A549 (cell line): ENCODE results near the gene CHD1L. TPM values are rescaled to one million over a fixed set of nuclear protein-coding genes. Genes with fewer than 3 reads are reported as not detected.

Experiments
- ATAC-seq, 2 experiments: fragments of 200-7000 bp in 1 of 2; fragments of >200 bp in 1 of 2; cut with Nextera tagmentation in 1 of 2; cut with Tn5 transposase in 1 of 2; 3 replicates each; pipeline versions ENCODE4 v1.8.0 to v1.9.1; 2018 to 2020; ENCODE audit warnings: mild to moderate bottlenecking in 1 of 2, moderate library complexity in 1 of 2
- CTCF ChIA-PET: fragments of 300-600 bp; sonication (Branson Sonifier 250); formaldehyde crosslinking; extraction: SDS; loops from one replicate; lab custom pipeline; 2021; ENCODE audit warnings: antibody characterized with exemption, inconsistent platforms; lab: Yijun Ruan, JAX
- POLR2A ChIA-PET: fragments of 350-600 bp; formaldehyde crosslinking; extraction: SDS; loops from one replicate; lab custom pipeline; 2021; ENCODE audit warnings: antibody characterized with exemption, inconsistent platforms; lab: Yijun Ruan, JAX
- DNase-seq, 2 experiments: peaks; one replicate each; pipeline versions ENCODE4 v3.0.0 to v3.0.0-alpha.2; 2011 to 2016; ENCODE audit warnings: low read depth in 1 of 2, low spot score in 1 of 2
- FAIRE-seq: peaks from 2 replicates; lab custom pipeline; 2011; peaks lifted over from hg19 to GRCh38; lab: Jason Lieb, UNC
- H3K27ac ChIP-seq, 2 experiments: fragments of >200 bp; sonication (Bioruptor Twin); formaldehyde crosslinking; 3 replicates each; pipeline ENCODE4 v1.5.1; 2016 to 2017
- H3K4me1 ChIP-seq: fragments of >200 bp; sonication (Bioruptor Twin); formaldehyde crosslinking; 3 replicates; pipeline ENCODE4 v1.6.1; 2016
- H3K4me2 ChIP-seq: fragments of >200 bp; sonication (Bioruptor Twin); formaldehyde crosslinking; 3 replicates; pipeline ENCODE4 v1.6.1; 2016
- H3K4me3 ChIP-seq: fragments of >200 bp; sonication (Bioruptor Twin); formaldehyde crosslinking; 3 replicates; pipeline ENCODE4 v1.5.1; 2016
- H3K9me3 ChIP-seq: fragments of >200 bp; sonication (Bioruptor Twin); formaldehyde crosslinking; 3 replicates; pipeline ENCODE4 v1.6.1; 2016
- ATOH8 ChIP-seq: fragments of 250-450 bp; sonication (Bioruptor Pico); IDR thresholded peaks from 2 replicates; pipeline ENCODE4 v1.5.0; 2020; ENCODE audit warnings: low read depth, mild to moderate bottlenecking, moderate library complexity
- CBX2 ChIP-seq: fragments of 200-600 bp; sonication (generic); IDR thresholded peaks from 2 replicates; pipeline ENCODE4 v1.6.1; 2016; ENCODE audit warnings: low read depth, mild to moderate bottlenecking, borderline replicate concordance
- EHF ChIP-seq: fragments of 250-450 bp; sonication (Bioruptor Pico); IDR thresholded peaks from 2 replicates; pipeline ENCODE4 v1.5.0; 2020; ENCODE audit warnings: mild to moderate bottlenecking
- EHMT2 ChIP-seq: fragments of 200-600 bp; sonication (generic); IDR thresholded peaks from 2 replicates; pipeline ENCODE4 v1.6.1; 2016; ENCODE audit warnings: antibody characterized with exemption, low read depth, mild to moderate bottlenecking, moderate library complexity
- FOSL2 ChIP-seq, 2 experiments: fragments of 450-650 bp in 1 of 2; fragments of >200 bp in 1 of 2; sonication (Bioruptor Twin) in 1 of 2; formaldehyde crosslinking; IDR thresholded peaks; 2 replicates each; pipeline versions ENCODE4 v1.5.0 to v1.6.1; 2016 to 2020; ENCODE audit warnings: mild to moderate bottlenecking in 1 of 2, moderate library complexity in 1 of 2
- FOXS1 ChIP-seq: fragments of 250-450 bp; sonication (Bioruptor Pico); IDR thresholded peaks from 2 replicates; pipeline ENCODE4 v1.5.0; 2020; ENCODE audit warnings: mild to moderate bottlenecking, moderate library complexity
- HDAC2 ChIP-seq: fragments of 200-600 bp; sonication (generic); IDR thresholded peaks from 2 replicates; pipeline ENCODE4 v1.6.1; 2016
- HMGXB4 ChIP-seq: fragments of 250-450 bp; sonication (Bioruptor Pico); IDR thresholded peaks from 2 replicates; pipeline ENCODE4 v1.5.0; 2021; ENCODE audit warnings: mild to moderate bottlenecking, moderate library complexity, borderline replicate concordance
- HOXB13 ChIP-seq: fragments of 250-450 bp; sonication (Bioruptor Pico); IDR thresholded peaks from 2 replicates; pipeline ENCODE4 v1.5.0; 2020; ENCODE audit warnings: low read depth, mild to moderate bottlenecking, moderate library complexity
- JUN ChIP-seq, 2 experiments: fragments of >200 bp; sonication (Bioruptor Twin); formaldehyde crosslinking; IDR thresholded peaks; 2 replicates in 1 of 2; 3 replicates in 1 of 2; pipeline ENCODE4 v1.6.1; 2016 to 2017
- KDM5A ChIP-seq: fragments of 200-600 bp; sonication (generic); IDR thresholded peaks from 2 replicates; pipeline ENCODE4 v1.6.1; 2016; ENCODE audit warnings: antibody characterized with exemption, mild to moderate bottlenecking
- PHF8 ChIP-seq: fragments of 200-600 bp; sonication (generic); IDR thresholded peaks from 2 replicates; pipeline ENCODE4 v1.6.1; 2016; ENCODE audit warnings: low read depth, mild to moderate bottlenecking, antibody characterized with exemption, moderate library complexity, borderline replicate concordance
- REST ChIP-seq: fragments of 200-600 bp; sonication (generic); IDR thresholded peaks from 2 replicates; pipeline ENCODE4 v1.6.1; 2016; ENCODE audit warnings: antibody characterized with exemption, mild to moderate bottlenecking, moderate library complexity
- SMC3 ChIP-seq: fragments of >200 bp; sonication (Bioruptor Twin); formaldehyde crosslinking; IDR thresholded peaks from 3 replicates; pipeline ENCODE4 v1.6.1; 2018; ENCODE audit warnings: inconsistent platforms
- SREBF2 ChIP-seq: fragments of 450-650 bp; IDR thresholded peaks from 2 replicates; pipeline ENCODE4 v1.6.1; 2014; ENCODE audit warnings: mild to moderate bottlenecking, moderate library complexity
- ZC3H11A ChIP-seq: fragments of 450-650 bp; IDR thresholded peaks from 2 replicates; pipeline ENCODE4 v1.6.1; 2014; ENCODE audit warnings: antibody characterized with exemption, mild to moderate bottlenecking
- WGBS: methylation state at CpG from one replicate; pipeline ENCODE4 v1.1.6; 2017; ENCODE audit errors: missing lambda C conversion rate; 5-methylcytosine and 5-hydroxymethylcytosine counted together
- polyA plus RNA-seq, 4 experiments: library from polyadenylated mRNA; depleted of rRNA in 3 of 4; stranded (reverse); fragments of >200 nt; fragmentation: RNase III in 1 of 4; extraction: RNeasy Plus Mini Kit Qiagen cat#74134 plus additional on column Dnase treatment in 1 of 4; gene quantifications; 2 replicates in 3 of 4; 3 replicates in 1 of 4; pipeline ENCODE4 v1.2.3, GENCODE V29; 2011 to 2017
- TF ChIP-seq, protein P1 (sequence below): IDR thresholded peaks from 2 replicates; pipeline ENCODE4 v1.6.1; 2012
- TF ChIP-seq, protein P2 (sequence below): fragments of >200 bp; sonication (Bioruptor Twin); formaldehyde crosslinking; IDR thresholded peaks from 3 replicates; pipeline ENCODE4 v1.5.1; 2016

Gene CHD1L
- polyA plus RNA-seq, 2 of the 4 experiments (the other 2 are of a cell fraction): 37.0 to 61.2 TPM

DNA sequence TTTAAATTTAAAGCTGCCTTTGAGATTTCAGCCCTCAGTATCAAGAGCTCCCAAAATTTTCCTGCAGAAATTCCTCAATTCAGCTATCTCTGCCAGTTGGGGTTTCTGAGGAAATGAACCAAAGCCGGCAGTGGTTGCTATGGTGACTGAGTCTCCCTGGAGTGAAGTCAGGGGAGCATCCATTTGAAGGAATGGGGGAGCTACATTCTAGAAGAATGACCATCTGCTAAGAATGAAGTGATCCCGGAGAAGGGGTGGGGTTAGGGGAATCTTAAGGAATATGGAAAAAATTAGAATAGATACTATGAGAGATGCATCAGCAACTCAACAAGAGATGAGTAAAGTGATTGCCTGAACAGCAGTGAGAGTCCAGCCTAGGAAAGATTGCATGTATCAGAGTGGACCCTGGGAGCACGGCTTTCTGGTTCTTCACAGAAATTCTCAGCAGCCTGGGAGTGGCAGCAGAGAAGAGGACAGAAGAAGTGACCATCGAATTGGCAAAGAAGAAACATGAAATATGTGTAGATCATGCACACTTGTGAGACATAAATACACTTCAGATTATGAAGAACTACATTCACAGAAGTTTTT lies 94.7 kb downstream of the CHD1L start:
- Histone ChIP-seq H3K4me1 (no peaks in the 10 kb centered on the region), H3K27ac (no peak overlapping the region), H3K9me3 (no peaks in the 10 kb centered on the region), H3K4me2 (no peak overlapping the region), H3K4me3 (no peak overlapping the region)
- DNase-seq (no peak), ATAC-seq (no peak), FAIRE-seq (no peak)
- WGBS: under 1% methylated on average over 4 of the region's 4 CpGs
- POLR2A ChIA-PET: no interaction called here
- no peak for TF ChIP-seq SREBF2
- TF ChIP-seq EHMT2: no peak
- no peak for TF ChIP-seq SMC3
- TF ChIP-seq EHF (CRISPR knock-in tag): no peak
- TF ChIP-seq HOXB13 (CRISPR knock-in tag): no peak
- no peak for TF ChIP-seq HDAC2
- no peak for TF ChIP-seq JUN (IDR thresholded peaks at IDR 0.05)
- TF ChIP-seq, protein P1, sequence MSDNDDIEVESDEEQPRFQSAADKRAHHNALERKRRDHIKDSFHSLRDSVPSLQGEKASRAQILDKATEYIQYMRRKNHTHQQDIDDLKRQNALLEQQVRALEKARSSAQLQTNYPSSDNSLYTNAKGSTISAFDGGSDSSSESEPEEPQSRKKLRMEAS: no peak
- no peak for TF ChIP-seq FOXS1 (CRISPR knock-in tag)
- TF ChIP-seq KDM5A: no peak
- no peak for TF ChIP-seq ZC3H11A
- TF ChIP-seq, protein P2, sequence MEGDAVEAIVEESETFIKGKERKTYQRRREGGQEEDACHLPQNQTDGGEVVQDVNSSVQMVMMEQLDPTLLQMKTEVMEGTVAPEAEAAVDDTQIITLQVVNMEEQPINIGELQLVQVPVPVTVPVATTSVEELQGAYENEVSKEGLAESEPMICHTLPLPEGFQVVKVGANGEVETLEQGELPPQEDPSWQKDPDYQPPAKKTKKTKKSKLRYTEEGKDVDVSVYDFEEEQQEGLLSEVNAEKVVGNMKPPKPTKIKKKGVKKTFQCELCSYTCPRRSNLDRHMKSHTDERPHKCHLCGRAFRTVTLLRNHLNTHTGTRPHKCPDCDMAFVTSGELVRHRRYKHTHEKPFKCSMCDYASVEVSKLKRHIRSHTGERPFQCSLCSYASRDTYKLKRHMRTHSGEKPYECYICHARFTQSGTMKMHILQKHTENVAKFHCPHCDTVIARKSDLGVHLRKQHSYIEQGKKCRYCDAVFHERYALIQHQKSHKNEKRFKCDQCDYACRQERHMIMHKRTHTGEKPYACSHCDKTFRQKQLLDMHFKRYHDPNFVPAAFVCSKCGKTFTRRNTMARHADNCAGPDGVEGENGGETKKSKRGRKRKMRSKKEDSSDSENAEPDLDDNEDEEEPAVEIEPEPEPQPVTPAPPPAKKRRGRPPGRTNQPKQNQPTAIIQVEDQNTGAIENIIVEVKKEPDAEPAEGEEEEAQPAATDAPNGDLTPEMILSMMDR: no peak
- no peak for TF ChIP-seq CBX2
- CTCF ChIA-PET: no interaction called here

- 0% methylated on average over 2 of the region's 2 CpGs for WGBS
- H3K9me3 ChIP-seq: no peaks in the 10 kb centered on the region
- H3K4me3 ChIP-seq: no peak overlapping the region
- no peak for ATAC-seq
- no peak for DNase-seq
- ChIA-PET POLR2A (no interaction called here), CTCF (no interaction called here)
- TF ChIP-seq ATOH8 (CRISPR knock-in tag): no peak
- no peak for TF ChIP-seq FOSL2 (IDR thresholded peaks at IDR 0.05)
- TF ChIP-seq FOSL2 (CRISPR knock-in tag; IDR thresholded peaks at IDR 0.05): no peak
- no peak for TF ChIP-seq REST
- TF ChIP-seq FOXS1 (CRISPR knock-in tag): no peak
- no peak for TF ChIP-seq EHF (CRISPR knock-in tag)
- TF ChIP-seq PHF8: no peak
- TF ChIP-seq HMGXB4 (CRISPR knock-in tag): no peak
- no peak overlapping the region for H3K27ac ChIP-seq
- no peak for FAIRE-seq
- H3K4me2 ChIP-seq: no peak overlapping the region
- no peaks in the 10 kb centered on the region for H3K4me1 ChIP-seq
Observed at GRCh38 chr1:147338571-147338970, 96.1 kb downstream of the CHD1L start.
